ENCODE measurements around the gene ENTHD1.

The ENTHD1 gene

GRCh38 chr22:39924286-39924685 lies 30.7 kb upstream of the ENTHD1 start:
- no peaks in the 10 kb centered on the region for H3K9me3 ChIP-seq
- H3K4me3 ChIP-seq (ENCODE audit: low read depth, low read length), result no peak overlapping the region
- peaks cover 17% of the 10 kb centered on the region for H3K27me3 ChIP-seq
- DNase-seq, result no peak
- no peaks in the 10 kb centered on the region for H3K36me3 ChIP-seq
- no peak for TF ChIP-seq CTCF (IDR thresholded peaks at IDR 0.05; ENCODE audit: low read depth, low read length)
- H3K4me1 ChIP-seq, result no peaks in the 10 kb centered on the region

GRCh38 chr22:39923696-39924095 lies 30.1 kb upstream of the ENTHD1 start:
- Histone ChIP-seq H3K27me3 (peaks cover 19% of the 10 kb centered on the region), H3K4me3 (ENCODE audit: low read depth, low read length) (no peak overlapping the region), H3K9me3 (no peaks in the 10 kb centered on the region), H3K4me1 (no peaks in the 10 kb centered on the region), H3K36me3 (no peaks in the 10 kb centered on the region)
- DNase-seq, result no peak
- no peak for TF ChIP-seq CTCF (IDR thresholded peaks at IDR 0.05; ENCODE audit: low read depth, low read length)

GRCh38 chr22:39920134-39920743 lies 26.7 kb upstream of the ENTHD1 start:
- DNase-seq, result no peak
- 0 out of 2 replicates have a peak, but pooled peaks cover 3% of the 10 kb centered on the region for H3K4me1 ChIP-seq
- H3K9me3 ChIP-seq, result no peaks in the 10 kb centered on the region
- no peak overlapping the region for H3K4me3 ChIP-seq (ENCODE audit: low read depth, low read length)
- no peak for TF ChIP-seq CTCF (IDR thresholded peaks at IDR 0.05; ENCODE audit: low read depth, low read length)
- H3K27me3 ChIP-seq, result peaks cover 32% of the 10 kb centered on the region
- H3K36me3 ChIP-seq, result no peaks in the 10 kb centered on the region

- TF ChIP-seq CTCF (IDR thresholded peaks at IDR 0.05; ENCODE audit: low read depth, low read length), result no peak
- no peak for DNase-seq
- Histone ChIP-seq H3K9me3 (no peaks in the 10 kb centered on the region), H3K27me3 (peaks cover 23% of the 10 kb centered on the region), H3K4me1 (0 out of 2 replicates have a peak, but pooled peaks cover 3% of the 10 kb centered on the region), H3K4me3 (ENCODE audit: low read depth, low read length) (no peak overlapping the region), H3K36me3 (no peaks in the 10 kb centered on the region)
Measured at GRCh38 chr22:39917776-39918495, 24.4 kb upstream of the ENTHD1 start.

GRCh38 chr22:39917197-39917643 lies 23.7 kb upstream of the ENTHD1 start:
- no peak for TF ChIP-seq CTCF (IDR thresholded peaks at IDR 0.05; ENCODE audit: low read depth, low read length)
- Histone ChIP-seq H3K27me3 (peaks cover 23% of the 10 kb centered on the region), H3K36me3 (no peaks in the 10 kb centered on the region), H3K4me1 (0 out of 2 replicates have a peak, but pooled peaks cover 3% of the 10 kb centered on the region), H3K9me3 (no peaks in the 10 kb centered on the region), H3K4me3 (ENCODE audit: low read depth, low read length) (no peak overlapping the region)
- DNase-seq, result no peak

GRCh38 chr22:39916496-39916895 lies 22.9 kb upstream of the ENTHD1 start:
- peaks cover 23% of the 10 kb centered on the region for H3K27me3 ChIP-seq
- TF ChIP-seq CTCF (IDR thresholded peaks at IDR 0.05; ENCODE audit: low read depth, low read length), result no peak
- H3K36me3 ChIP-seq, result no peaks in the 10 kb centered on the region
- DNase-seq, result no peak
- no peaks in the 10 kb centered on the region for H3K9me3 ChIP-seq
- 0 out of 2 replicates have a peak, but pooled peaks cover 3% of the 10 kb centered on the region for H3K4me1 ChIP-seq
- no peak overlapping the region for H3K4me3 ChIP-seq (ENCODE audit: low read depth, low read length)

Data from BE2C (cell line).